ENCODE data around the gene ARHGAP22.
"Not testable (repeated sequence)": the region's sequence is repeated elsewhere in the genome, so short reads cannot be mapped to it uniquely, and the experiment has no call there.

Gene ARHGAP22

DNA sequence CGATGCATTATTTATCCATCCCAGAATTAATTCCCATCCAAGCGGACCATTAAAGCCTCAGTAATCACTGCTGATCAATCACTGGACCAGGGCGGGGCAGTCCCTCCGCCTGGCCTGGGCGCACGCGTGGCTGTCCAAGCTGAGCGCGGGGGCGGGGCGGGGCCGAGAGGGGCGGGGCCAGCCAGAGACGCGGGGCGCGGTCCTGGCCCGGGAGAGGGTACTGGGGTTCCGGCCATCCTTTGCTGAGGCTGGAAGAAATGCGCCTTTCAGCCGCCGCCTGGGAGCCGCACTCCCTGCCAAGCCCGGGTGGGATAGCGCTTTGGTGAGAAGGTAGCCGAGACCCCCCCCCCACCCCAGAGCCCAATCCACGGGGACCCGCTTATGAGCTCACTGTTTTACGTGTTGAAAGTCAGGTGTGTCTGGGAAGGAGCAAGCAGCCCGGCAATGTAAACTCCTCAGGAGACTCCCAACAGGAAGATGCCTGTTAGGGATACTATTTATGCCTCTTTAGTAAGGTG lies at the start of gene ARHGAP22:
ARHGAP22 (minus strand) TSS at position 83 of the 518 bp plus-strand sequence. CDS start 277 bp downstream, outside the sequence.
- DNase-seq: no peak

GRCh38 chr10:48653944-48654698 lies 49.2 kb upstream of the ARHGAP22 start:
- DNase-seq: no peak

GRCh38 chr10:48653347-48653746 lies 48.5 kb upstream of the ARHGAP22 start:
- DNase-seq: no peak

DNA sequence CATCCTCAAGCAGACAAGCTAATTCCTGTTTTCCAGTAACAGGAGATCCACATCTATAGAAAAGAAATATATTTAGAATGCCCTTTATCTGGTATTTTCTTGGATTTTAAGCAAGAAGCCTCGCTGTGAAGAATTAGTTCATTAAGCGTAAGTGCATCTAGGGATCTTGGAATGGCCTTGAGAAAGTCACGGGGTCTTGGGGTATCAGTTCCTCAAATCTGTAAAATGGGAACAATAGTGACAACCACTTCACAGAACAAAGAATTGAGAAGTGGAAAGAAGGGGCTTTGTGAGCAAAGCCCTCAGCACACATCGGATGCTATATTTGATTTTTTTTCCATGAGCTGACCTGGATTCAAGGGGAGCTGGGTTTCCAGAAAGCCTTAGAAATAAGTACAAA lies 47.5 kb upstream of the ARHGAP22 start:
- DNase-seq: no peak

DNA sequence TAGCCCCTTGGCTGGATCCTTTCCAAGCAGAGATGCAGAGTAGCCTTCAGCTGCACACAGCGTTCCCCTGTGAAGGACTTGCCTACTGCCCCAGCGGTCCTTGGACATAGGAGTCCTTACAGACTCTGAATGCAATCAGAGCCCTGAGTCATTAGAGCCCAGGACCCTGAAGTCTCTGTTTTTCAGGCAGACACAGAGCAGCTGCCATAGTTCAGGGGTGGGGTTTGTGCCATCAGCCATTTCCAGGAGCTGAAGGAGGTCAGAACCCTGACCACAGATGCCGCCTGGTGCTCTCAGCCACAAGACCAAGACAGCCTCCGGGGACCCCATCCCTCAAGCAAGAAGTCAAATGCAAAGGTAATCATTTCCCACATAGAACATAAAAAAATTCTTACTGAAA lies 47.0 kb upstream of the ARHGAP22 start:
- DNase-seq: no peak

DNA sequence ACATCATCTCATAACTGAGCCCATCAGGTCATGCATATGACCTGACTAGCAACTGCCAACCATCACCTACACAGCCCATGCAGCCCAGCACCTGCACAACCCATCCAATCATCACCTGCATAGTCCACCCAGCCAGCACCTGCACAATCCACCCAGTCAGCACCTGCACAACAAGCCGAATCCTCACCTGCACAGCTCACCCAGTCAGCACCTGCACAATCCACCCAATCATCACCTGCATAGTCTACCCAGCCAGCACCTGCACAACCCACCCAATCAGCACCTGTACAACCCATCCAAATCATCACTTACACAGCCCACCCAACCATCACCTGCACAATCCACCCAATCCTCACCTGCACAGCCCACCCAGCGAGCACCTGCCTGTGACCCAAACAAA lies 46.4 kb upstream of the ARHGAP22 start:
- DNase-seq: no peak

GRCh38 chr10:48649349-48649944 lies 44.6 kb upstream of the ARHGAP22 start:
- no peak for DNase-seq

DNA sequence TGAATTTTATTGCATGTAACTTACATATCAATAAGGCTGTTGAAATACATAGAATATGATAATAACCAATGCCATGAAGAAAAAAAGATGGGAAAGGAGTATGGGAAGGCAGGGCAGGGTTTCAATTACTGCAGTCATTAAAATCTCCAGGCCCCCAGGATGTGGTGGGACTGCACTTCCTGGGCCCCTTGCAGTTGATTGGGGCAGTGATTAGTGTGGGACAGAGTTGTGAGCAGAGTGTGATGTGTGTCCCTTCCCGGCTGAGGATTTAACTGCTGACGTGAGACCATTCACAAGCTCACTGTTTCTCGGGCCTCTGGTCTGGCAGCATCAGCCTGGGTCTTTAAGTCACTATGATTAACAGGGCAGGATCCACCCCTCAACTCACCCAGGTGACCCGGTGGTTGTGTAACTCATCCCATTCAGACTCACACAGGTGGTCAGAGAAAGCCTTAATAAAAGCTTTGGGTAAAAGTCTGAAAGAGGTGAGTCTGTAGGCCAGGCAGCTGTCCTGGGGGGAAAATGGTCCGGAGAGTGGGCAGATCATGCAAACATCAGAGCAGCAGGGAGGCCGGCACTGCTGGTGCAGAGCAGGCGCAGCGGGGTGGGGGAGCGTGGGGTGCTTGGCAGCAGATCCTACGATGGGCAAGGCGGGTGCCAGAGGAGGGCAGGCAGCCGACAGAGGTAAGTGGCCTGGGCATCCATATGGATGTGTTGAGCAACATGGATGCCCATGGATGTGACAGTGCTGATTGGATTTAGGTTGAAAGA lies 43.5 kb upstream of the ARHGAP22 start:
- no peak for DNase-seq

- DNase-seq: not testable (repeated sequence)
These were observed 42.2 kb upstream of the ARHGAP22 start for GRCh38 chr10:48647073-48647472.

- no peak for DNase-seq
These were observed 40.7 kb upstream of the ARHGAP22 start for GRCh38 chr10:48645600-48645999.

DNA sequence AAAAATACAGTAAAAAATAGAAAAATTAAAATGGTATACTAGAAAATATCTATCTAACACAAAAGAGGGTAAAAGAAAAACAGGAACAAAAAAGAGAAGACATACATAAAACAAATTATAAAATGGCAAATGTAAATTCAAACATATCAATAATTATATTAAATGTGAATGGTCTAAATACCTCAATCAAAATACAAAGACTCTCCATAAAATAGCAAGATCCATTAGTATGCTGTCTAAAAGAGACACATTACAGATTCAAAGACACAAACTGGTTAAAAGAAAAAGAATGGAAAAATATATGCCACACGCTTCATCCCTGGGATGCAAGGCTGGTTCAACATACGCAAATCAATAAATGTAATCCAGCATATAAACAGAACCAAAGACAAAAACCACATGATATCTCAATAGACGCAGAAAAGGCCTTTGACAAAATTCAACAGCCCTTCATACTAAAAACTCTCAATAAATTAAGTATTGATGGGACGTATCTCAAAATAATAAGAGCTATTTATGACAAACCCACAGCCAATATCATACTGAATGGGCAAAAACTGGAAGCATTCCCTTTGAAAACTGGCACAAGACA lies 36.3 kb upstream of the ARHGAP22 start:
- DNase-seq: not testable (repeated sequence)

- DNase-seq: no peak
These were observed 35.5 kb upstream of the ARHGAP22 start for GRCh38 chr10:48640326-48640725.

- no peak for DNase-seq
These were observed 34.8 kb upstream of the ARHGAP22 start for GRCh38 chr10:48639632-48640031.

GRCh38 chr10:48638739-48639527 lies 34.1 kb upstream of the ARHGAP22 start:
- no peak for DNase-seq

- DNase-seq: no peak
These were observed 33.3 kb upstream of the ARHGAP22 start for GRCh38 chr10:48638158-48638557.

DNA sequence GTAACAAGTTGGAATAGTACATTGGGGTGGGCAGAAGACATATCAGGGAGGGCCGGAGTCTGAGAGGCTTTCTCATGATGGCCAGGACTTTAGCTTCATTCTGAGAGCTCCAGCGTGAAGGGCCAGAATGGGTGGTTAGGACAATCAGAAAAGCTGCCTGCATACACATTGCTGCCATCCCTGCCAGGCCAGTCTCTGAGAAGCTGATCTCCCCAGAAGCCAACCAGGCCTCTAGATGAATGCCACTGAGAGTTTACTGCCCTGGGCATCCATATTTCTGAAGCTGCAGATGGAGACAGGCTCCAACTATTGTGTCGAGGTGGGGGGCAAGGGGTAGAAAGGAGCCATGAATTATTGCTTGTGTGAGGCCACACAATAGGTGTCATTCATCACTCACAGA lies 32.0 kb upstream of the ARHGAP22 start:
- DNase-seq: no peak

GRCh38 chr10:48636231-48636630 lies 31.4 kb upstream of the ARHGAP22 start:
- no peak for DNase-seq

- DNase-seq: no peak
These were observed 30.2 kb upstream of the ARHGAP22 start for GRCh38 chr10:48634984-48635557.

DNA sequence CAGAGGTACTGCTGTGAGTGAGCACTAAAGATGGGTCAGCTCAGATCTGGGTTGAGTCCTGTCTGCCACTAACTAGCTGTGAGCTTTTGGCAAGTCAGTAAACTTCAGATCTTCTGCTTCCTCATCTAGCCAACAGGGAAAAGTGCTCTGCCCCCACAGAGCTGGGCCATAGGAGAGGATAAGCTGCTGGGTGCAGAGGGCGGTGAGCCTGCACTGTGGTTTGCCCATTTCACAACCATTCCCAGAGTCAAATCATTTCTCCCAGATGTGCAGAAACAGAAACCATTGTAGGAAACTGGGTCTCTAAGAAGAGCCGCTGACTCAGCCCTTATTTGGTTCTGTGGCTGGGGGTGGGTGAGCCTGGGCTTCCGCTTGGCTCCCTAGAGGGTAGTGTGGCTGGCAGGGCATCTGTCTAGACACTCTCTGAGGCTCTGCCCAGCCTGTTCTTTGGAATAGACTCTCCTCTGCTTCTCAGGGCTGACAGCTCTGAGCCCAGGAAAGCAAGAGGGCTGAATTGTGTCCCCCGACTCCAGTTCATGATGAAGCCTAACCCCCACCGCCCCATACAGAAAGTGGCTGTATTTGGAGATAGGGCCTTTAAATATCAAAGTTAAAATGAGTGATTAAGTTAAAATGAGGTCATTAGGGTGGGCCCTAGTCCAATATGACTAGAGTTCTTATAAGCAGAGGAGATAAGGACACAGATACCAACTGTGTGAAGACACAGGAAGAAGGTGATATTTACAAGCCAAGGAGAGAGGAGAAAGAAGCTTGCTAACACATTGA lies 29.5 kb upstream of the ARHGAP22 start:
- peak; percentile 52 for DNase-seq

- no peak for DNase-seq
These were observed 28.7 kb upstream of the ARHGAP22 start for GRCh38 chr10:48633381-48634197.

Measured in KG1 (cell line).